ENCODE measurements around the gene CRACDL.

DNA sequence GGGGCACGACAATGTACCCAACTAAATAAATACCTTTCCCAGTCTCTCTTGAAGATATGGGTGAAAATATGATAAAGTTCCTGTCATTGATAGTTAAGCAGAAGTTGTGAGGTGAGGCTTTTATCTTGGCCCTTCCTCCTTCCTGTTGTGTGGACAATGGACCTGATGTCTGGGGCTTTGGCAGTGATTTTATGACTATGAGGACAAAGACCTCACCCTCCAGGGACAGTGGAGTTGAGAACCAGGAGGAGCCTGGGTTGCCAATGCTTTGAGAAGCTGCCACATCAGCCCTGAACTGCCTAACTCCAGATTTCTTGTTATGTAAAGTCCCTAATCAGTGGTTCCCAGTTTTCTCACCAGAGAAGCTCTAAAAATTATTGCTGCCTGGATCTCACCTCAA, 184.3 kb downstream of the CRACDL start:
- no peak for TF ChIP-seq POLR2A (IDR thresholded peaks at IDR 0.05; ENCODE audit: low read depth, low read length)
- TF ChIP-seq POU2F2 (IDR thresholded peaks at IDR 0.05; ENCODE audit: low read depth, low read length) = no peak
- TF ChIP-seq POLR2AphosphoS5 (IDR thresholded peaks at IDR 0.05; ENCODE audit: low read depth, low read length) = no peak
- no peak for TF ChIP-seq PAX5 (IDR thresholded peaks at IDR 0.05; ENCODE audit: insufficient read depth, low read length, severe bottlenecking)
